Endothelial cell of umbilical vein (primary cell): ENCODE measurements around the gene CFAP300. TPM values are rescaled to one million over a fixed set of nuclear protein-coding genes. Genes with fewer than 3 reads are reported as not detected.

Experiments
- BruUV-seq: library from RNA; stranded (reverse); fragments of 400-500 nt; replicated peaks from 2 replicates; lab custom pipeline; 2021; lab: Mats Ljungman, UMichigan
- CTCF ChIA-PET: fragments of 300-600, 350-600 bp; sonication (Branson Sonifier 250); formaldehyde crosslinking; loops from one replicate; lab custom pipeline; 2021; ENCODE audit warnings: antibody characterized with exemption, inconsistent platforms; lab: Charles Lee
- POLR2A ChIA-PET: fragments of 300-600, 350-600 bp; sonication (Branson Sonifier 250); formaldehyde crosslinking; loops from one replicate; lab custom pipeline; 2021; ENCODE audit warnings: antibody characterized with exemption, inconsistent platforms; lab: Charles Lee
- DNase-seq: peaks from one replicate; pipeline ENCODE4 v3.0.0-alpha.2; 2011; ENCODE audit warnings: low read depth, low spot score
- FAIRE-seq: peaks from 2 replicates; lab custom pipeline; 2011; peaks lifted over from hg19 to GRCh38; lab: Jason Lieb, UNC
- H2AFZ ChIP-seq: 2 replicates; pipeline ENCODE4 v1.6.0; 2012; ENCODE audit warnings: low read depth, low read length, control low read depth, inconsistent platforms
- H3K27ac ChIP-seq: 2 replicates; pipeline ENCODE4 v1.5.1; 2011; ENCODE audit warnings: low read depth, mild to moderate bottlenecking, control low read depth, low read length, moderate library complexity; ENCODE audit not compliant: insufficient read depth
- H3K27me3 ChIP-seq, 2 experiments: 2 replicates each; pipeline versions ENCODE4 v1.6.0 to v1.6.1; 2011; ENCODE audit warnings: low read length in 2 of 2, mixed read lengths in 1 of 2; ENCODE audit not compliant: control insufficient read depth in 2 of 2, insufficient read depth in 2 of 2
- H3K36me3 ChIP-seq, 2 experiments: 2 replicates in 1 of 2; 3 replicates in 1 of 2; pipeline ENCODE4 v1.5.1; 2011; ENCODE audit warnings: low read length in 2 of 2, mild to moderate bottlenecking in 1 of 2, moderate library complexity in 1 of 2; ENCODE audit not compliant: control insufficient read depth in 2 of 2, insufficient read depth in 2 of 2; ENCODE audit errors: extremely low read depth in 1 of 2
- H3K4me1 ChIP-seq: 3 replicates; pipeline ENCODE4 v1.5.1; 2011; ENCODE audit warnings: mild to moderate bottlenecking, low read length; ENCODE audit not compliant: control insufficient read depth, insufficient read depth; ENCODE audit errors: extremely low read depth
- H3K4me2 ChIP-seq: 2 replicates; pipeline ENCODE4 v1.6.1; 2011; ENCODE audit warnings: low read length, control low read depth, mixed read lengths; ENCODE audit not compliant: insufficient read depth
- H3K4me3 ChIP-seq, 3 experiments: fragments of 200-600 bp in 1 of 3; sonication (generic), shearing (Covaris generic) in 1 of 3; replicated peaks in 1 of 3; 2 replicates each; pipeline ENCODE4 v1.5.1; 2011 to 2016; ENCODE audit warnings: control low read depth in 3 of 3, low read length in 3 of 3, mild to moderate bottlenecking in 2 of 3, inconsistent platforms in 1 of 3, low read depth in 1 of 3, moderate library complexity in 1 of 3; ENCODE audit not compliant: insufficient read depth in 1 of 3
- H3K79me2 ChIP-seq: 2 replicates; pipeline ENCODE4 v1.6.0; 2012; ENCODE audit warnings: low read length, inconsistent platforms; ENCODE audit not compliant: control insufficient read depth, insufficient read depth
- H3K9ac ChIP-seq: replicated peaks from 2 replicates; pipeline ENCODE3; 2011; ENCODE audit warnings: low read length, control low read depth; ENCODE audit not compliant: insufficient read depth; ENCODE audit errors: extremely low read depth
- H3K9me1 ChIP-seq: replicated peaks from 3 replicates; pipeline ENCODE4 v1.6.0; 2011; ENCODE audit warnings: mild to moderate bottlenecking, low read length; ENCODE audit not compliant: control insufficient read depth, insufficient read depth; ENCODE audit errors: extremely low read depth
- H3K9me3 ChIP-seq: replicated peaks from 2 replicates; pipeline ENCODE4 v1.5.1; 2012; ENCODE audit warnings: low read length, inconsistent platforms; ENCODE audit not compliant: control insufficient read depth, insufficient read depth
- H4K20me1 ChIP-seq: replicated peaks from 2 replicates; pipeline ENCODE3; 2011; ENCODE audit warnings: mild to moderate bottlenecking, low read length; ENCODE audit not compliant: control insufficient read depth, insufficient read depth; ENCODE audit errors: extremely low read depth
- EZH2 ChIP-seq: IDR thresholded peaks from 2 replicates; pipeline ENCODE4 v1.6.1; 2012; ENCODE audit warnings: borderline replicate concordance, low read depth, mild to moderate bottlenecking, moderate library complexity, low read length, inconsistent platforms; ENCODE audit not compliant: severe bottlenecking
- FOS ChIP-seq: IDR thresholded peaks from 2 replicates; pipeline ENCODE4 v1.6.1; 2011; ENCODE audit warnings: mild to moderate bottlenecking, low read length, moderate library complexity, borderline replicate concordance; ENCODE audit not compliant: insufficient read depth
- GATA2 ChIP-seq: IDR thresholded peaks from 2 replicates; pipeline ENCODE4 v1.7.0; 2011; ENCODE audit warnings: low read depth, mild to moderate bottlenecking, moderate library complexity, mixed read lengths, low read length; ENCODE audit not compliant: insufficient read length, insufficient read depth
- JUN ChIP-seq: IDR thresholded peaks from 2 replicates; pipeline ENCODE4 v1.6.1; 2011; ENCODE audit warnings: borderline replicate concordance, low read depth; ENCODE audit not compliant: insufficient read length, insufficient read depth
- MYC ChIP-seq: IDR thresholded peaks from one replicate; pipeline ENCODE4 v1.6.1; 2011; ENCODE audit warnings: mild to moderate bottlenecking, low read depth, low read length
- POLR2A ChIP-seq: IDR thresholded peaks from 2 replicates; pipeline ENCODE4 v1.6.1; 2012; ENCODE audit warnings: low read depth, mild to moderate bottlenecking, control low read depth, low read length
- POLR2AphosphoS5 ChIP-seq: IDR thresholded peaks from 2 replicates; pipeline ENCODE4 v1.6.1; 2012; ENCODE audit warnings: low read depth, mild to moderate bottlenecking, control low read depth, low read length, moderate library complexity; ENCODE audit not compliant: insufficient read depth
- dilution Hi-C: fragments of 300-500 bp; cut with MboI; formaldehyde crosslinking; loops from one replicate; pipeline ENCODE4 v1.15.0; 2019; ENCODE audit warnings: low sequenced_read_pairs; ENCODE audit not compliant: extremely low pct_ligation_motif_present
- intact Hi-C: fragments of 100-400 bp; cut with micrococcal nuclease; formaldehyde crosslinking; loops from one replicate; pipeline ENCODE4 v1.10.0; 2022
- polyA plus RNA-seq, 4 experiments: library from polyadenylated mRNA; depleted of rRNA in 3 of 4; stranded (reverse) in 3 of 4; unstranded in 1 of 4; fragments of >200 nt; gene quantifications; 2 replicates each; pipeline versions ENCODE4 v1.2.1 to v1.2.3, GENCODE V29; 2011 to 2012; ENCODE audit warnings: missing spikeins in 1 of 4
- total RNA-seq: library from RNA; stranded (reverse); gene quantifications from 2 replicates; pipeline ENCODE4 v1.2.3, GENCODE V29; 2021
- TF ChIP-seq, protein P1 (sequence below), 2 donors: IDR thresholded peaks; 1 replicate in 1 of 2; 2 replicates in 1 of 2; pipeline ENCODE4 v1.5.1; 2011; ENCODE audit warnings: low read length in 2 of 2, mild to moderate bottlenecking in 2 of 2, moderate library complexity in 2 of 2, control low read depth in 1 of 2, inconsistent platforms in 1 of 2, low read depth in 1 of 2; ENCODE audit not compliant: insufficient read depth in 1 of 2; ENCODE audit errors: extremely low read depth in 1 of 2
- TF ChIP-seq, protein P2 (sequence below): IDR thresholded peaks from 2 replicates; pipeline ENCODE4 v1.6.1; 2011; ENCODE audit not compliant: insufficient read depth, insufficient read length

CFAP300 gene
- total and polyA plus RNA-seq, 2 donors (not counting 3 experiments of a cell fraction or from before 2014, with no cell fraction given), result 0.07 TPM; not detected in 1

DNA sequence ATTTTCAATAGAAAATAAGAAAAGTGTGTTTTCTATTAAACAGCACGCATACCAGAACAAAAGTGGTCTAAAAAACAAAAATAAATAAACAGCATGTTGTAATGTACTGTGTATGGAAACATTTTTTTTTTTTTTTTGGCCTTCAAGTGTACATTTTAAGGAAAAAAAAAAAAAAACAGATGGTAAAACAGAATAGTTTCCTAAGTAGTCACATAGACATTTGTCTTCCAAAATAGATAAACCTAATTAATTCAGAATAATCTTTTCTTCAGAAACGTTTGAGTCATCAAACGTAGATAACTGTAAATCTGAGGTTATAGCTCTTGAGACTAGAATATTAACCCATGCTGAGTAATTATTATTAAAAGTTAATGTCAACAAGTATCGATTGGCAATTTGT, 396 bp upstream of the CFAP300 start:
- CTCF ChIA-PET, result interaction anchor here (0.7 to 1.7 kb wide), 2 partner anchors 39 to 177 kb away, joined by 3 to 6 read pairs; no protein-coding TSS in a partner anchor
- intact Hi-C loops, result no loop called here
- BruUV-seq, result no TSS peak

More for the DNA sequence above, 396 bp upstream of the CFAP300 start:
- H3K79me2 ChIP-seq, result no peaks in the 10 kb centered on the region
- POLR2A ChIA-PET, result no interaction called here
- dilution Hi-C loops, result no loop called here
- peaks cover 15% of the 10 kb centered on the region for H3K4me1 ChIP-seq
- no peaks in the 10 kb centered on the region for H3K36me3 ChIP-seq
- H2AFZ ChIP-seq, result peak overlapping the region; percentile 91
- FAIRE-seq (peak; percentile 18), DNase-seq (no peak)
- no peaks in the 10 kb centered on the region for H3K27me3 ChIP-seq
- no peaks in the 10 kb centered on the region for H3K9me1 ChIP-seq
- H3K9ac ChIP-seq, result no peak overlapping the region
- H4K20me1 ChIP-seq, result no peaks in the 10 kb centered on the region
- peak overlapping the region in 2 of 3 experiments; percentile 42 to 60 for H3K4me3 ChIP-seq
- TF ChIP-seq POLR2A (no peak), GATA2 (no peak), JUN (no peak), POLR2AphosphoS5 (no peak), MYC (no peak), EZH2 (no peak), FOS (no peak)
- TF ChIP-seq, protein P1, sequence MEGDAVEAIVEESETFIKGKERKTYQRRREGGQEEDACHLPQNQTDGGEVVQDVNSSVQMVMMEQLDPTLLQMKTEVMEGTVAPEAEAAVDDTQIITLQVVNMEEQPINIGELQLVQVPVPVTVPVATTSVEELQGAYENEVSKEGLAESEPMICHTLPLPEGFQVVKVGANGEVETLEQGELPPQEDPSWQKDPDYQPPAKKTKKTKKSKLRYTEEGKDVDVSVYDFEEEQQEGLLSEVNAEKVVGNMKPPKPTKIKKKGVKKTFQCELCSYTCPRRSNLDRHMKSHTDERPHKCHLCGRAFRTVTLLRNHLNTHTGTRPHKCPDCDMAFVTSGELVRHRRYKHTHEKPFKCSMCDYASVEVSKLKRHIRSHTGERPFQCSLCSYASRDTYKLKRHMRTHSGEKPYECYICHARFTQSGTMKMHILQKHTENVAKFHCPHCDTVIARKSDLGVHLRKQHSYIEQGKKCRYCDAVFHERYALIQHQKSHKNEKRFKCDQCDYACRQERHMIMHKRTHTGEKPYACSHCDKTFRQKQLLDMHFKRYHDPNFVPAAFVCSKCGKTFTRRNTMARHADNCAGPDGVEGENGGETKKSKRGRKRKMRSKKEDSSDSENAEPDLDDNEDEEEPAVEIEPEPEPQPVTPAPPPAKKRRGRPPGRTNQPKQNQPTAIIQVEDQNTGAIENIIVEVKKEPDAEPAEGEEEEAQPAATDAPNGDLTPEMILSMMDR (IDR thresholded peaks at IDR 0.05; ENCODE audit: extremely low read depth in 1 of 2, insufficient read depth in 1 of 2, low read depth in 1 of 2, low read length in 2 of 2), result no peak
- TF ChIP-seq, protein P2, sequence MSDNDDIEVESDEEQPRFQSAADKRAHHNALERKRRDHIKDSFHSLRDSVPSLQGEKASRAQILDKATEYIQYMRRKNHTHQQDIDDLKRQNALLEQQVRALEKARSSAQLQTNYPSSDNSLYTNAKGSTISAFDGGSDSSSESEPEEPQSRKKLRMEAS, result no peak
- H3K27ac ChIP-seq, result no peak overlapping the region
- H3K4me2 ChIP-seq, result peak overlapping the region; percentile 76
- H3K9me3 ChIP-seq, result no peaks in the 10 kb centered on the region
